ENCODE data around the gene ENGASE.

Gene ENGASE

GRCh38 chr17:79108232-79108850 lies 33.7 kb downstream of the ENGASE start:
- no peak for DNase-seq (ENCODE audit: extremely low spot score)
- no peak for TF ChIP-seq BHLHE40 (IDR thresholded peaks at IDR 0.05; ENCODE audit: borderline replicate concordance)
- TF ChIP-seq NFRKB (IDR thresholded peaks at IDR 0.05) = no peak
- TF ChIP-seq ARNT (IDR thresholded peaks at IDR 0.05) = no peak
- TF ChIP-seq PKNOX1 (IDR thresholded peaks at IDR 0.05) = no peak
- TF ChIP-seq FOXM1 (IDR thresholded peaks at IDR 0.05; ENCODE audit: borderline replicate concordance) = no peak
- no peak for TF ChIP-seq FOXK2 (IDR thresholded peaks at IDR 0.05)
- TF ChIP-seq CTBP1 (IDR thresholded peaks at IDR 0.05; ENCODE audit: borderline replicate concordance) = no peak
- no peak for TF ChIP-seq SUZ12 (IDR thresholded peaks at IDR 0.05)
- no peak for TF ChIP-seq FOXA1 (IDR thresholded peaks at IDR 0.05)
- TF ChIP-seq ZNF384 (IDR thresholded peaks at IDR 0.05) = no peak
- TF ChIP-seq SP1 (IDR thresholded peaks at IDR 0.05) = no peak
- TF ChIP-seq LEF1 (IDR thresholded peaks at IDR 0.05; ENCODE audit: borderline replicate concordance) = no peak
- no peak for TF ChIP-seq L3MBTL2 (conservative IDR thresholded peaks at IDR 0.05)
- TF ChIP-seq HDGF (IDR thresholded peaks at IDR 0.05; ENCODE audit: borderline replicate concordance) = no peak
- no peak for TF ChIP-seq ELF4 (IDR thresholded peaks at IDR 0.05)
- CTCF ChIA-PET = interaction anchor here (0.8 to 1.6 kb wide), 4 partner anchors 23 to 292 kb away, joined by 3 to 4 read pairs (median 4); no protein-coding TSS in a partner anchor
- POLR2A ChIA-PET = no interaction called here

- ChIA-PET CTCF (interaction anchor here (0.8 to 1.8 kb wide), 4 partner anchors 23 to 292 kb away, joined by 3 to 4 read pairs (median 4); no protein-coding TSS in a partner anchor), POLR2A (no interaction called here)
- TF ChIP-seq FOXA1 (IDR thresholded peaks at IDR 0.05) (no peak), FOXK2 (IDR thresholded peaks at IDR 0.05) (no peak), BHLHE40 (IDR thresholded peaks at IDR 0.05; ENCODE audit: borderline replicate concordance) (no peak), ARNT (IDR thresholded peaks at IDR 0.05) (no peak), SUZ12 (IDR thresholded peaks at IDR 0.05) (no peak), FOXM1 (IDR thresholded peaks at IDR 0.05; ENCODE audit: borderline replicate concordance) (no peak), ZNF384 (IDR thresholded peaks at IDR 0.05) (no peak), CTBP1 (IDR thresholded peaks at IDR 0.05; ENCODE audit: borderline replicate concordance) (no peak), PKNOX1 (IDR thresholded peaks at IDR 0.05) (no peak), SP1 (IDR thresholded peaks at IDR 0.05) (no peak), TARDBP (IDR thresholded peaks at IDR 0.05) (no peak), ELF4 (IDR thresholded peaks at IDR 0.05) (no peak), L3MBTL2 (conservative IDR thresholded peaks at IDR 0.05) (no peak), NFRKB (IDR thresholded peaks at IDR 0.05) (no peak), LEF1 (IDR thresholded peaks at IDR 0.05; ENCODE audit: borderline replicate concordance) (no peak), HDGF (IDR thresholded peaks at IDR 0.05; ENCODE audit: borderline replicate concordance) (no peak)
- no peak for DNase-seq (ENCODE audit: extremely low spot score)
Measured at GRCh38 chr17:79108870-79109269, 34.2 kb downstream of the ENGASE start.

DNA sequence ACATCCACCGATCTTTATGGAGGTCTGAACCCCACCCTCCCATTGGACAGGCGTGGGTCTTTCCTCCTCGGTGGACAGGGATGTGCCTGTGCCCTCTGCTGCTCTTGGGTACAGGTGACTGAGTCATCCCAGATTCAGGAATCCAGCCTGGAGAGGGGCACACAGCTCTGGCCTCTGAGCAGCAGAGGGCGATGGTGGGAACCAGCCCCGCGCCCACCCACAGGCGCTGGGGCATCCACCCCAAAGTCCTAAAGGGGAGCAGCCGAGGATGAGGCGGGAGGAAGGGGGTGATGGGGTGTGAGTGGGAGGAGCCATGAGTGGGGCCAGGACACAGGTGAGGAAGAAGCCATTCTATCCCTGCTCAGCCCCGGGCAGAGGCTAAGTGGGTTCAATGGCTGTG lies 35.0 kb downstream of the ENGASE start:
- CTCF ChIA-PET = interaction anchor here (0.6 to 1.8 kb wide), 4 partner anchors 64 to 1267 kb away, joined by 3 to 4 read pairs (median 4); no protein-coding TSS in a partner anchor
- DNase-seq (ENCODE audit: extremely low spot score) = peak; percentile 46
- POLR2A ChIA-PET = no interaction called here
- TF ChIP-seq NFRKB (IDR thresholded peaks at IDR 0.05) = no peak
- no peak for TF ChIP-seq HDGF (IDR thresholded peaks at IDR 0.05; ENCODE audit: borderline replicate concordance)
- TF ChIP-seq L3MBTL2 (conservative IDR thresholded peaks at IDR 0.05) = no peak

- no peak for DNase-seq (ENCODE audit: extremely low spot score)
- ChIA-PET CTCF (no interaction called here), POLR2A (interaction anchor here (1.0 kb wide), 1 partner anchor 17 kb away, joined by 3 read pairs; no protein-coding TSS in a partner anchor)
- TF ChIP-seq FOXA1 (IDR thresholded peaks at IDR 0.05) = no peak
- TF ChIP-seq ZNF384 (IDR thresholded peaks at IDR 0.05) = no peak
- no peak for TF ChIP-seq FOXM1 (IDR thresholded peaks at IDR 0.05; ENCODE audit: borderline replicate concordance)
- TF ChIP-seq NFRKB (IDR thresholded peaks at IDR 0.05) = no peak
- no peak for TF ChIP-seq L3MBTL2 (conservative IDR thresholded peaks at IDR 0.05)
- no peak for TF ChIP-seq FOXK2 (IDR thresholded peaks at IDR 0.05)
- TF ChIP-seq ARNT (IDR thresholded peaks at IDR 0.05) = no peak
- TF ChIP-seq BHLHE40 (IDR thresholded peaks at IDR 0.05; ENCODE audit: borderline replicate concordance) = no peak
- TF ChIP-seq ELF4 (IDR thresholded peaks at IDR 0.05) = no peak
- no peak for TF ChIP-seq CTBP1 (IDR thresholded peaks at IDR 0.05; ENCODE audit: borderline replicate concordance)
- TF ChIP-seq SUZ12 (IDR thresholded peaks at IDR 0.05) = no peak
- TF ChIP-seq TARDBP (IDR thresholded peaks at IDR 0.05) = no peak
- no peak for TF ChIP-seq SP1 (IDR thresholded peaks at IDR 0.05)
- TF ChIP-seq PKNOX1 (IDR thresholded peaks at IDR 0.05) = no peak
- no peak for TF ChIP-seq HDGF (IDR thresholded peaks at IDR 0.05; ENCODE audit: borderline replicate concordance)
- no peak for TF ChIP-seq LEF1 (IDR thresholded peaks at IDR 0.05; ENCODE audit: borderline replicate concordance)
Measured at GRCh38 chr17:79111097-79111496, 36.5 kb downstream of the ENGASE start.

- ChIA-PET POLR2A (no interaction called here), CTCF (interaction anchor here (1.1 kb wide), 1 partner anchor 82 kb away, joined by 3 read pairs; no protein-coding TSS in a partner anchor)
- TF ChIP-seq NFRKB (IDR thresholded peaks at IDR 0.05) (no peak), SUZ12 (IDR thresholded peaks at IDR 0.05) (no peak), LEF1 (IDR thresholded peaks at IDR 0.05; ENCODE audit: borderline replicate concordance) (no peak), PKNOX1 (IDR thresholded peaks at IDR 0.05) (no peak), ARNT (IDR thresholded peaks at IDR 0.05) (no peak), HDGF (IDR thresholded peaks at IDR 0.05; ENCODE audit: borderline replicate concordance) (no peak), BHLHE40 (IDR thresholded peaks at IDR 0.05; ENCODE audit: borderline replicate concordance) (no peak), ELF4 (IDR thresholded peaks at IDR 0.05) (no peak), FOXA1 (IDR thresholded peaks at IDR 0.05) (no peak), ZNF384 (IDR thresholded peaks at IDR 0.05) (no peak), FOXM1 (IDR thresholded peaks at IDR 0.05; ENCODE audit: borderline replicate concordance) (no peak), TARDBP (IDR thresholded peaks at IDR 0.05) (no peak), FOXK2 (IDR thresholded peaks at IDR 0.05) (no peak), CTBP1 (IDR thresholded peaks at IDR 0.05; ENCODE audit: borderline replicate concordance) (no peak), SP1 (IDR thresholded peaks at IDR 0.05) (no peak), L3MBTL2 (conservative IDR thresholded peaks at IDR 0.05) (no peak)
- DNase-seq (ENCODE audit: extremely low spot score) = no peak
Measured at GRCh38 chr17:79112471-79112870, 37.8 kb downstream of the ENGASE start.
